B cell (primary cell): ENCODE data around the gene MYG1. TPM values are rescaled to one million over a fixed set of nuclear protein-coding genes. Genes with fewer than 3 reads are reported as not detected.

Source experiments
- ATAC-seq: fragments of 200-7000 bp; cut with Tn5 transposase; one replicate; pipeline ENCODE4 v1.10.0; 2021; ENCODE audit warnings: low read depth, mild to moderate bottlenecking, moderate number of reproducible peaks, moderate library complexity
- CTCF ChIA-PET: fragments of 350-600 bp; sonication (Branson Sonifier 250); formaldehyde crosslinking; loops from one replicate; lab custom pipeline; 2021; ENCODE audit warnings: antibody characterized with exemption, inconsistent platforms; lab: Charles Lee
- POLR2A ChIA-PET: fragments of 350-600 bp; sonication (Branson Sonifier 250); formaldehyde crosslinking; loops from one replicate; lab custom pipeline; 2021; ENCODE audit warnings: antibody characterized with exemption; lab: Charles Lee
- DNase-seq: peaks from one replicate; pipeline ENCODE4 v3.0.0; 2013
- H2AFZ ChIP-seq: 2 replicates; pipeline ENCODE4 v1.6.1; 2012; ENCODE audit warnings: mild to moderate bottlenecking, low read depth, low read length; ENCODE audit not compliant: insufficient read depth, poor library complexity, severe bottlenecking
- H3K27ac ChIP-seq, 2 donors: 1 replicate in 1 of 2; 2 replicates in 1 of 2; pipeline ENCODE4 v1.5.1; 2012 to 2013; ENCODE audit warnings: low read length in 2 of 2, mild to moderate bottlenecking in 2 of 2, moderate library complexity in 1 of 2
- H3K27me3 ChIP-seq, 4 experiments: fragments of 200-600 bp in 1 of 4; sonication (generic) in 1 of 4; replicated peaks in 1 of 4; 1 replicate in 2 of 4; 2 replicates in 2 of 4; pipeline versions ENCODE4 v1.6.1 to v1.7.0; 2013 to 2016; ENCODE audit warnings: low read length in 3 of 4, mild to moderate bottlenecking in 2 of 4, mixed read lengths in 1 of 4, moderate library complexity in 1 of 4; ENCODE audit not compliant: insufficient read depth in 4 of 4, control insufficient read depth in 3 of 4; ENCODE audit errors: control extremely low read depth in 1 of 4
- H3K36me3 ChIP-seq, 2 experiments: replicated peaks in 1 of 2; 1 replicate in 1 of 2; 2 replicates in 1 of 2; pipeline versions ENCODE4 v1.6.1 to v1.7.1; 2013; ENCODE audit warnings: low read length in 1 of 2; ENCODE audit not compliant: insufficient read depth in 2 of 2, control insufficient read depth in 1 of 2; ENCODE audit errors: control extremely low read depth in 1 of 2, extremely low read depth in 1 of 2
- H3K4me1 ChIP-seq, 2 donors: fragments of 200-600 bp in 1 of 2; sonication (generic) in 1 of 2; 1 replicate in 1 of 2; 2 replicates in 1 of 2; pipeline versions ENCODE4 v1.5.1 to v1.6.1; 2013 to 2017; ENCODE audit warnings: low read length in 2 of 2; ENCODE audit not compliant: control insufficient read depth in 2 of 2, insufficient read depth in 2 of 2
- H3K4me2 ChIP-seq: replicated peaks from 2 replicates; pipeline ENCODE3; 2012; ENCODE audit warnings: mild to moderate bottlenecking, low read depth, low read length; ENCODE audit not compliant: poor library complexity, severe bottlenecking
- H3K4me3 ChIP-seq, 5 experiments: fragments of 200-600 bp in 1 of 5; sonication (generic) in 1 of 5; 1 replicate in 3 of 5; 2 replicates in 2 of 5; pipeline versions ENCODE4 v1.5.1 to v1.7.0; 2011 to 2016; ENCODE audit warnings: low read length in 4 of 5, mild to moderate bottlenecking in 4 of 5, low read depth in 2 of 5, control low read depth in 1 of 5, moderate library complexity in 1 of 5; ENCODE audit not compliant: insufficient read depth in 1 of 5; ENCODE audit errors: control extremely low read depth in 1 of 5, extremely low read depth in 1 of 5
- H3K79me2 ChIP-seq: fragments of 200-600 bp; sonication (generic); one replicate; pipeline ENCODE4 v1.6.0; 2016; ENCODE audit warnings: low read length; ENCODE audit not compliant: control insufficient read depth, insufficient read depth
- H3K9ac ChIP-seq: fragments of 200-600 bp; sonication (generic); 2 replicates; pipeline ENCODE4 v1.6.1; 2017; ENCODE audit warnings: mild to moderate bottlenecking, low read length, moderate library complexity
- H3K9me3 ChIP-seq, 3 donors: one replicate each; pipeline versions ENCODE4 v1.6.1 to v1.7.1; 2013; ENCODE audit warnings: low read length in 2 of 3; ENCODE audit not compliant: control insufficient read depth in 2 of 3, insufficient read depth in 1 of 3; ENCODE audit errors: control extremely low read depth in 1 of 3
- H4K20me1 ChIP-seq: 2 replicates; pipeline ENCODE4 v1.6.0; 2012; ENCODE audit warnings: mild to moderate bottlenecking, low read length; ENCODE audit not compliant: insufficient read depth, control insufficient read depth, poor library complexity, severe bottlenecking
- H3K27ac Mint-ChIP-seq: one replicate; pipeline ENCODE4 v1.8.0; 2021; ENCODE audit warnings: mixed read lengths
- H3K27me3 Mint-ChIP-seq: one replicate; pipeline ENCODE4 v1.8.0; 2021; ENCODE audit warnings: mixed read lengths
- H3K4me1 Mint-ChIP-seq: one replicate; pipeline ENCODE4 v1.8.0; 2021; ENCODE audit warnings: mixed read lengths
- H3K4me3 Mint-ChIP-seq: one replicate; pipeline ENCODE4 v1.8.0; 2021; ENCODE audit warnings: mixed read lengths
- H3K9me3 Mint-ChIP-seq: one replicate; pipeline ENCODE4 v1.8.0; 2022; ENCODE audit warnings: mixed read lengths; ENCODE audit not compliant: insufficient read depth
- EZH2 ChIP-seq: IDR thresholded peaks from 2 replicates; pipeline ENCODE4 v1.6.1; 2012; ENCODE audit warnings: borderline replicate concordance, low read depth, mild to moderate bottlenecking, moderate library complexity, low read length; ENCODE audit not compliant: insufficient read depth, poor library complexity, severe bottlenecking
- WGBS: methylation state at CpG from one replicate; pipeline ENCODE4 v1.1.5; 2013; ENCODE audit warnings: missing lambda C conversion rate; ENCODE audit not compliant: insufficient coverage; 5-methylcytosine and 5-hydroxymethylcytosine counted together
- intact Hi-C: fragments of 100-400 bp; cut with micrococcal nuclease; formaldehyde crosslinking; loops from one replicate; pipeline ENCODE4 v1.10.0; 2022
- polyA plus RNA-seq: library from polyadenylated mRNA; depleted of rRNA; stranded (reverse); fragments of >200 nt; gene quantifications from 2 replicates; pipeline ENCODE4 v1.2.3, GENCODE V29; 2012
- total RNA-seq, 2 donors: library from RNA; stranded (reverse); fragments of 120-200 nt in 1 of 2; gene quantifications; 1 replicate in 1 of 2; 2 replicates in 1 of 2; pipeline versions ENCODE4 v1.2.3 to v1.2.4, GENCODE V29; 2013 to 2022
- TF ChIP-seq, protein P1 (sequence below): fragments of 200-600 bp; IDR thresholded peaks from one replicate; pipeline ENCODE4 v1.8.0; 2022; ENCODE audit warnings: antibody characterized with exemption, mild to moderate bottlenecking

Gene MYG1
- total and polyA plus RNA-seq, 2 donors (not counting 1 experiment from before 2014, with no cell fraction given) = 46.4 to 48.4 TPM

DNA sequence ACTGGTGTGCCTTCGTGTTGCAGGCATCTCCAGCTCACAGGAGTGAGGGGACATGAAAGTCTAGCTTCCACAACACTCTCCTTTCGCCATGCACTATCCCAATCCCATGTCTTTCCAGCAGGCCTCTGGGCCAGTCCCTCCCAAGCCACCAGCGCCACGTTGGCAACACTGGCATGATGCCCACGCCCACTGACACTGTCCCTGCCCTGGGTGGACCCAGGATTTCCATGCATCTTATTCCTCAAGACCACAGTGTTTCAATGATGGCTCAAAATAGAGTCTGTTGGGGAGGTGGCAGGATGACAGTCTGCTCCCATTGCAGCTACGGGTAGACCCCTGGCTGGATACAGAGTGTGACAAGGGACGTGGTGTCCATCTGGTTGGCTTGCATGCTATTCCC, 34.4 kb downstream of the MYG1 start:
- no peak for DNase-seq
- no peaks in the 10 kb centered on the region for H4K20me1 ChIP-seq
- 67% methylated on average over 7 of the region's 7 CpGs for WGBS
- no peak overlapping the region for H3K4me2 ChIP-seq
- H3K4me3 ChIP-seq = no peak overlapping the region
- TF ChIP-seq EZH2 = no peak
- TF ChIP-seq, protein P1, sequence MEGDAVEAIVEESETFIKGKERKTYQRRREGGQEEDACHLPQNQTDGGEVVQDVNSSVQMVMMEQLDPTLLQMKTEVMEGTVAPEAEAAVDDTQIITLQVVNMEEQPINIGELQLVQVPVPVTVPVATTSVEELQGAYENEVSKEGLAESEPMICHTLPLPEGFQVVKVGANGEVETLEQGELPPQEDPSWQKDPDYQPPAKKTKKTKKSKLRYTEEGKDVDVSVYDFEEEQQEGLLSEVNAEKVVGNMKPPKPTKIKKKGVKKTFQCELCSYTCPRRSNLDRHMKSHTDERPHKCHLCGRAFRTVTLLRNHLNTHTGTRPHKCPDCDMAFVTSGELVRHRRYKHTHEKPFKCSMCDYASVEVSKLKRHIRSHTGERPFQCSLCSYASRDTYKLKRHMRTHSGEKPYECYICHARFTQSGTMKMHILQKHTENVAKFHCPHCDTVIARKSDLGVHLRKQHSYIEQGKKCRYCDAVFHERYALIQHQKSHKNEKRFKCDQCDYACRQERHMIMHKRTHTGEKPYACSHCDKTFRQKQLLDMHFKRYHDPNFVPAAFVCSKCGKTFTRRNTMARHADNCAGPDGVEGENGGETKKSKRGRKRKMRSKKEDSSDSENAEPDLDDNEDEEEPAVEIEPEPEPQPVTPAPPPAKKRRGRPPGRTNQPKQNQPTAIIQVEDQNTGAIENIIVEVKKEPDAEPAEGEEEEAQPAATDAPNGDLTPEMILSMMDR = no peak
- no peak overlapping the region for H3K9ac ChIP-seq
- H3K4me3 Mint-ChIP-seq = no peak overlapping the region
- ChIA-PET POLR2A (no interaction called here), CTCF (interaction anchor here (1.2 to 15.1 kb wide), 3 partner anchors 14 to 122 kb away, joined by 4 to 353 read pairs (median 11); no protein-coding TSS in a partner anchor)
- H3K36me3 ChIP-seq = no peaks in the 10 kb centered on the region
- no peak overlapping the region for H3K27ac Mint-ChIP-seq
- peaks cover 10 to 13% of the 10 kb centered on the region in 2 donors for H3K4me1 ChIP-seq
- H2AFZ ChIP-seq = no peak overlapping the region
- H3K79me2 ChIP-seq = no peaks in the 10 kb centered on the region
- H3K4me1 Mint-ChIP-seq = peaks cover 10% of the 10 kb centered on the region
- H3K9me3 Mint-ChIP-seq = no peaks in the 10 kb centered on the region
- H3K27me3 ChIP-seq = peaks cover 0 to 53% (median 23%) of the 10 kb centered on the region in 4 experiments
- no peak for ATAC-seq
- intact Hi-C loops = no loop called here
- H3K27ac ChIP-seq = no peak overlapping the region
- H3K27me3 Mint-ChIP-seq = peaks cover 69% of the 10 kb centered on the region
- H3K9me3 ChIP-seq = peaks cover 0 to 2% (median 0%) of the 10 kb centered on the region in 3 donors

DNA sequence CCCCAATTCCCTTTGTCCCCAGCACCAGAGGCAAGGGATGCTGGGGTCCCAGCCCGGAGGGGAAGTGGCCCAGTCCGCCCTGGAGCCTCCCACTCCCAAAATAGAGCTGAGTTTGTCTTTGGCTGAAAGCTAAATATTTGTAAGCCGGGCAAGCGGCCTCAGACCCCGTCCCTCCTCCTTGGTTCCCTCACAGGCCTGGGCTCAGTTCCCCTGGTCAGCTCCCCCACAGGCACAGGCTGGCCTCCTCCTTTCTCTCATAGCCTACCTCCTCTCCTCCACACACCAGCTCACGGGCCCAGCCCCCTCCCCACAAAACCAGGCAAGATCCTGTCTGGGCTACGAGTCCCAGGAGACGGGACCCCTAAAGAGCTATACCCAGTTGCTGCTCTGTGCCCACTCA, 35.3 kb downstream of the MYG1 start:
- no peak overlapping the region for H3K27ac ChIP-seq
- Mint-ChIP-seq H3K4me3 (no peak overlapping the region), H3K27ac (no peak overlapping the region), H3K9me3 (no peaks in the 10 kb centered on the region), H3K4me1 (peaks cover 10% of the 10 kb centered on the region), H3K27me3 (peaks cover 67% of the 10 kb centered on the region)
- DNase-seq = no peak
- no peak overlapping the region for H3K9ac ChIP-seq
- intact Hi-C loops = no loop called here
- peaks cover 0 to 4% (median 0%) of the 10 kb centered on the region in 3 donors for H3K9me3 ChIP-seq
- CTCF ChIA-PET = interaction anchor here (0.8 to 3.5 kb wide), 6 partner anchors 10 to 123 kb away, joined by 3 to 11 read pairs (median 4); partner anchors contain the start of gene AAAS
- no peak overlapping the region for H3K4me2 ChIP-seq
- peaks cover 0 to 52% (median 25%) of the 10 kb centered on the region in 4 experiments for H3K27me3 ChIP-seq
- no peaks in the 10 kb centered on the region for H4K20me1 ChIP-seq
- no peak for ATAC-seq
- 91% methylated on average over 6 of the region's 8 CpGs for WGBS
- no peak for TF ChIP-seq EZH2
- TF ChIP-seq, protein P1 = no peak
- POLR2A ChIA-PET = interaction anchor here (0.6 to 1.2 kb wide), 2 partner anchors 14 to 332 kb away, joined by 4 to 9 read pairs; partner anchors contain the start of gene AAAS
- no peaks in the 10 kb centered on the region for H3K36me3 ChIP-seq
- no peak overlapping the region for H2AFZ ChIP-seq
- H3K4me3 ChIP-seq = no peak overlapping the region
- peaks cover 10 to 13% of the 10 kb centered on the region in 2 donors for H3K4me1 ChIP-seq
- H3K79me2 ChIP-seq = no peaks in the 10 kb centered on the region
